CD4-positive, alpha-beta T cell treated with Interleukin-6 for 4 hours (primary cell): ENCODE data around the gene WBP1.

Experiments used
- DNase-seq: peaks from one replicate; pipeline ENCODE4 v3.0.0-alpha.2; 2020; ENCODE audit warnings: mixed read lengths

Gene WBP1

GRCh38 chr2:74504591-74504990 lies 46.4 kb downstream of the WBP1 start:
- no peak for DNase-seq

DNA sequence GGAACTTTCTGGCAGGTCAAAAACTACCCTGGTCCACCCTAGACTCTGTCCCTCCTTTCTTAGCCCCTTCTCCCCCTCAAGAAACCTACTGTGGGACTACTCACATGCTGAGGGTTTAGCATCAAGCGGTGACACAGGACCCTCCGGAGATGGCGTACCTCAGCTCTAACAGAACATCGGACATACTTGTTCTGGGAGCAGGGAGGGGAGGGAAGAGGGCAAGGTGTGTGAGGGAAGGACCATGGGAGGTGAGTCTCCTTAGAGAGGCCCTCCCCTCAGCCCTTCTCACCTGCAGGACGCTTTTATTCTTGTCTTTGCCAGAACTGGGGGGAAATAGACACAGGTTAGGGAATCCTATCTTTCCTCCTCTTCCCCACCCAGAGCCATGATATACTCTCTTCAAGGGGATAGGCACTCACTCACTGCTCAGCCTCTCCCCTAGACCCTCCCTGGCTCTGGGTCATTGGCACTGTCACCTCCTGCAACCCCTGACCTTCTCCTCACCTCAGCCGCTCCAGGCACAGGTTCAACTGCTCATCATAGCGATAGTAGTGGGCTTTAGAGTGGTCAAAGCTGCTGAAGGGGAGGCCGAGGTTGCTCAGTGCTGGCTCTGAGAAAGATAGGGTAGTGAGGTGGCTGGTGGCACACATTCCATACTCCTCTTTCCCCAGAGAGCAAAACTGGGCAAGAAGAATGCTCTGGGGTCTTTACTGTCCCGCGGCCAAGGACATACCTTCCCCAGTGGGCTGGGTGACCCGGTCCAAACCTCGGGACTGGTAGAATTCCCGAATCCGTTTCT lies 47.4 kb downstream of the WBP1 start:
- DNase-seq, result no peak

GRCh38 chr2:74507145-74507925 lies 49.1 kb downstream of the WBP1 start, which contains the start of gene PCGF1:
Gene PCGF1 (minus strand): TSS chr2:74507695. CDS start chr2:74507668, 27 bp downstream.
- peak; percentile 100 for DNase-seq

- DNase-seq, result peak; percentile 30
Observed at GRCh38 chr2:74507926-74508520, 49.8 kb downstream of the WBP1 start.

GRCh38 chr2:74510272-74510671 lies 52.0 kb downstream of the WBP1 start:
- no peak for DNase-seq
